Glomerular endothelial cell (primary cell): ENCODE data around the gene MTFMT. TPM values are rescaled to one million over a fixed set of nuclear protein-coding genes. Genes with fewer than 3 reads are reported as not detected.
A peak's percentile ranks its signal among the peaks of the same experiment; 100 is the strongest.

Experiments
- DNase-seq: peaks from one replicate; pipeline ENCODE4 v3.0.0-alpha.2; 2011; ENCODE audit warnings: low read depth, low spot score; ENCODE audit errors: extremely low read depth
- total RNA-seq: library from RNA; depleted of rRNA; stranded (reverse); fragments of >200 nt; gene quantifications from 2 replicates; pipeline ENCODE4 v1.2.3, GENCODE V29; 2015

Gene MTFMT
- total RNA-seq, 1 donor from 2014 or later, result 18.2 TPM

DNA sequence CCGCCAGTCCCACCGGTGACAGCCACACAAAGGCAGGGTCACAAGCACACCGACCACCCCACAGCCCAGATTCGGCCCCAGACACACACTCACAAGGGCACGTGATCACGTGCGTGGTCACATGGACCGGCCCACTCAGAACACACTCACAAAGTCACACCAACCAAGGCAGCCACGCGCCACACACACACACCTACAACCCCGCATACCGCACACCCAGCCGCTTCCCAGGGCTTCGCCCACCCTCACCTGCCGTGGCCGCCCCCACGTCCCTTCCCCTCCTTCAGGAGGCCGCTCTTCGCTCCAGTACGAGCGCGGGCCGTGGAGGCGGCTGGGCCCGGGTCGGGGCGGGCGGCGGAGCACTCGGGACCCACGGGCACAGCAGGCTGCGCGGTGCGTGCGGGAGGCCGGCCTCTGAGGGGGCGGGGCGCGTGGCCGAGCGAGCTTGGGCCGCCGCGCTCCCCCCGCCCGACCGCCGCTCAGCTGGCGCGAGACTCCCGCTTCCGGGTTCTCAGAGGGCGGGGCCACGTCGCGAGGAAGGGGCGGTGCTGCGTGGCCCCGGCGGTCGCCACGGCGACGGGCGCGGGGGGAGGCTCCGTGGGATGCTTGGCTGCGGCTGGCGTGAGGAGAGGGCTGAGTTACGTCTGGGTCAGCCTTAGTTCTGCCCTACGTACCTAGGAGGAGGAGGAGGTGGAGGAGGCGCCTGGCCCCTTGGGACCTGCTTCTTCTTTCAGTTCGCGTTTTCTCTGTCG, 39.8 kb downstream of the MTFMT start, which contains the start of gene SPG21:
Gene SPG21, minus strand, starts transcription at position 499 of the 752 bp plus-strand sequence. CDS start 6,345 bp downstream, outside the sequence.
- peak; percentile 56 for DNase-seq

DNA sequence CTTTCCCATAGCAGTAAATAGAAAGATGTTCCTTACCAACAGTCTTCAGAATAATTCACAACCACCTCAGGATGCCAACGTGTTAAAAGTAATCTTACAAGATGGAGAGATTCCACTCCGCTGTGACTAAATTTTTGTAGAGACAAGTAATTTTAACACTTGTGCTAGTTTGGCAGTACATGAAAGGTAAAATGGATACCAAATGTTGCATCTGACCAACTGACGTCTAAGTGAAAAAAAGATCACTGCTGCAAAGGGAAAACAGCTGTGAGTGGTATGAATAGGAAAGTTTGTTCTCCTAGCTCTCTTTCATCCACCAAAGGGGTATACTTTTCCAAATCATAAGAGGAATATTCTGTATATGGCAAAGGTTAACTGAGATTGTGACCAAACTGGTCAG, 42.3 kb downstream of the MTFMT start:
- no peak for DNase-seq

DNA sequence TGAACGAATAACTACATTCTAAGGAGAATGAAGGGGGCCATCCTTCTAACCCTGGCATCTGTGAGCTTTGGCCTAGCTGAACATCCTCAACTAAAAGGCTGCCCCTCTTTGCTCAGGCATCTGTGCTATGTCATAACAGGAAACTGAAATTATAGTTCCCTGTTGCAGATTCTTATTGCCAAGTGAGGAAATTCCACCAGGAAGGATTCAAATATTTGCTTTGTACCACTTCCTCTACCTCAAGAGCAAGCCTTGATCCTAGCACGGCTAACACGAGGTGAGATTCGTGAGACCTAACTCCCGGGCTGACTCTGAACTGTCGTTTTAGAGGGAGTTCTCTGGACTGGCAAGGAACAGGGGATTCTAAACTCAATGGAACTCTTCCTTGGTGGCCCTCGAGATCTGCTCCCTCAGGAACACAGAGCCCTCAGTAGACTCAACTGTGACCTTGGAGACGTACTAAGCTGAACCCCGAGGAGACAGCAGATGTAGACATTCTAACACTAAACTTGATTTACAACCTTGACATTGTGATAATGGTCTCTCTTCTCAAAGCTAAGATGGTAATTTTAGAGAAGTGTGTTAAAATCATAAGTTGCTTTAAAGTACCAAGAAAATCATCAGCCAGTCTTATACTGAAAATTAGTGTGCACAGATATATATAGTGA, 43.9 kb downstream of the MTFMT start:
- DNase-seq, result no peak

- DNase-seq, result no peak
Measured at GRCh38 chr15:64982472-64982871, 47.0 kb downstream of the MTFMT start.

- DNase-seq, result no peak
Measured at GRCh38 chr15:64981812-64982431, 47.5 kb downstream of the MTFMT start.

- DNase-seq, result no peak
Measured at GRCh38 chr15:64979252-64979710, 50.2 kb downstream of the MTFMT start.

- no peak for DNase-seq
Measured at GRCh38 chr15:64975390-64975789, 54.0 kb downstream of the MTFMT start.

GRCh38 chr15:64970698-64971097, 58.7 kb downstream of the MTFMT start:
- DNase-seq, result no peak

GRCh38 chr15:64969401-64969800, 60.0 kb downstream of the MTFMT start:
- no peak for DNase-seq

DNA sequence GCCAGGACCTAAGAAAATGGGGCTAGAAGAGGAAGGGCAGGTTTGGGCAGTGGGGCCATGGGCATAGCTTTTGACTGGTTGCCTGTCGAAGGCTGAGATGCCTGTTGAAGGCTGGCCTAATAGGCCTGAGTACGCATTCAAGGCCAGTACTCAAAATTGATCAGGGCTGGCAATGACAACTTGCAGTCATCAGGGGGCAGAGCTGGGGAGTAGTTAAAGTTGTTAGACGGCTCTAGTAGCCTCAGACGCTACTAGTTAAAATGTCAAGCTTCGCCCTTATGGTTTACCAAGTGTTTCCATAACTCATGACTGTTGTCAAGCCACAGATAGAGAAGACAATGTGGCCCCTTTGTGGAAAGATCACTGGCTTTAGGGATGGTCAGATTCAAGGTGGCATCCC, 68.4 kb downstream of the MTFMT start:
- no peak for DNase-seq

DNA sequence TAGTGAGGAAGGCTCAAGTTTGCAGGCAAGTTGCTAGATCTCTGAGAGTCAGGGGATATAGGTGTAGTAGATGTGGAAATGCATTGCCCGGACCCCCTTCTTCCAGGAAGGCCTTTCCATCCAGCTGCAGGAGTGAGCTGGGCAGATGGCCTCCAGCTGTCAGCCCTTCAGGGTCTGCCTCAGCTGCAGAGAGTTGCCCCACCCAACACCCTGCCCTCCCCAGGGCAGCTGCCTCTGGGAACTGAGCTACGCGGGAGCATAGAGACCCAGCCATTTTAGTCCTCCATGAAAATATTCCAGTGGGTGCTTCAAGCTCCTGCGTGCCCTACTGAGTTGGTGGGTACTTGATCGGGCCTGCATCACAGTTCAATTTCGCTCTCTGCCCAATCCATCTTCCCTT, 69.3 kb downstream of the MTFMT start:
- DNase-seq, result no peak

- no peak for DNase-seq
Measured at GRCh38 chr15:64959128-64959527, 70.3 kb downstream of the MTFMT start.

DNA sequence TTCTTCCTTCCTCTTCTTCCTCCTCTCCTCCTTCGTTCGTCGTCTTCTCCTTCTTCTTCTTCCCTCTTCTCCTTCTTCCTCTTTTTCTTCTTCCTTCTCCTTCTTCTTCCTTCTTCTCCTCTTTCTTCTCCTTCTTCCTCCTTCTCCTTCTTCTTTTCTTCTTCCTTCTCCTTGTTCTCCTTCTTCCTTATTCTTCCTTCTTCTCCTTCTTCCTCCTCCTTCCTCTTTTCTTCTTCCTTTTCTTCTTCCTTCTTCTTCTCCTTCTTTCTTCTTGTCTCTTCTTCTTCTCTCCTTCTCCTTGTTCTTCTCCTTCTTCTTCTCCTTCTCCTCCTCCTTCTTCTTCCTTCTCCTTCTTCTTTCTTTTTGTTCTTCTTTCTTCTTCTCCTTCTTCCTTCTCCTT, 75.0 kb downstream of the MTFMT start:
- no peak for DNase-seq

DNA sequence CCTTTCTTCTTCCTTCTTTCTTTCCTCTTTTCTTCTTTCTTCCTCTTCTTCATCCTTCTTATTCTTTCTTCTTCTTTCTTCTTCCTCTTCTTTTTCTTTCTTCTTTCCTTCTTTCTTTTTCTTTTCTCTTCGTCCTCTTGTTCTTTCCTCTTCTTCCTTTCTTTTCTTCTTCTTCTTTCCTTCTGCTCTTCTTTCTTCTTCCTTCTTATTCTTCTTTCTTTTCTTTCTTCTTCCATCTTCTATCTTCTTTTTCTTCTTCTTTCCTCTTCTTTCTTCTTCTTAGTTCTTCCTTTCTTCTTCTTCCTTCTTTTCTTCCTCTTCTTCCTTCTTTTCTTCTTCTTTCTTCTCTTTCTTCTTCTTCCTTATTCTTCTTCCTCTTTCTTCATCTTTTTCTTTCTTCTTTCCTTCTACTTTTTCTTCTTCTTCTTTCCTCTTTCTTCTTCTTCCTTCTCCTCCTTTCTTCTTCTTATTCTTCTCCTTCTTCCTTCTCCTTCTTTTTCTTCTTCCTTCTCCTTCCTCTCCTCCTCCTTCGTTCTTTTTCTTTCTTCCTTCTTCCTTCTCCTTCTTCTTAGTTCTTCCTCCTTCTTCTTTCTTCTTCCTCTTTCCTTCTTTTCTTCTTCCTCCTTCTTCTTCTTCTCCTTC, 77.5 kb downstream of the MTFMT start:
- DNase-seq, result no peak

Other genes starting within 250 kb of the MTFMT start
- 4.6 and 7.5 TPM in 2 replicates for gene PIF1, start 204.0 kb downstream of the MTFMT start, total RNA-seq
- gene PLEKHO2, start 187.7 kb downstream of the MTFMT start, total RNA-seq, result 54.9 and 72.1 TPM in 2 replicates
- gene ANKDD1A, start 117.7 kb downstream of the MTFMT start, total RNA-seq, result 0.58 and 6.2 TPM in 2 replicates
- 97.1 and 102 TPM in 2 replicates for gene SPG21, start 39.7 kb downstream of the MTFMT start, total RNA-seq
- not detected in 2 replicates for gene SLC51B, start 15.7 kb upstream of the MTFMT start, total RNA-seq
- gene RASL12, start 38.4 kb upstream of the MTFMT start, total RNA-seq, result not detected in 2 replicates
- not detected in 2 replicates for gene KBTBD13, start 47.1 kb upstream of the MTFMT start, total RNA-seq
- gene UBAP1L, start 85.6 kb upstream of the MTFMT start, total RNA-seq, result 0.53 and 1.6 TPM in 2 replicates
- gene PDCD7, start 104.2 kb upstream of the MTFMT start, total RNA-seq, result 16.6 and 18.1 TPM in 2 replicates
- gene CLPX, start 155.7 kb upstream of the MTFMT start, total RNA-seq, result 35.9 and 37.9 TPM in 2 replicates
- 0.12 TPM in 1 of 2 replicates, not detected in the other for gene CILP, start 181.8 kb upstream of the MTFMT start, total RNA-seq